ENCODE measurements around the gene ABLIM1.

DNA sequence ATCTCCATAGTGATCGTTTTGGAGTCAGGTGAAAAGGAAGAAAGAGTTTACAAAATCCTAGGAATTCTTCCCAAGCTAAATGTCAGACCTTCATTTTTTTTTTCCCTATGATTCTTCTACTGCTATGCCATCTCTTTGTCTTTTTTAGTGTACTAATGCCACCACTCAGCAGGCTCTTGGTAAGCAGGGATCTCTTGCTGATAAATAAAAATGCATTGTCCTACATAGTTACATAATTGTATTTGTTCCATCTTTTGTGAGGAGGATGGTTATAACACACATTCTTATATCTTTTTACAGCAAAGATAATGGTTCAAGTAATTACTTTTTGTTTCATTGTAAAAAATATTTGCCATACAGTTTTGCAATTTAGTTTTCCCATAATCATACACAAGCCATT is 217.0 kb downstream of the ABLIM1 start:
- TF ChIP-seq, protein P1, sequence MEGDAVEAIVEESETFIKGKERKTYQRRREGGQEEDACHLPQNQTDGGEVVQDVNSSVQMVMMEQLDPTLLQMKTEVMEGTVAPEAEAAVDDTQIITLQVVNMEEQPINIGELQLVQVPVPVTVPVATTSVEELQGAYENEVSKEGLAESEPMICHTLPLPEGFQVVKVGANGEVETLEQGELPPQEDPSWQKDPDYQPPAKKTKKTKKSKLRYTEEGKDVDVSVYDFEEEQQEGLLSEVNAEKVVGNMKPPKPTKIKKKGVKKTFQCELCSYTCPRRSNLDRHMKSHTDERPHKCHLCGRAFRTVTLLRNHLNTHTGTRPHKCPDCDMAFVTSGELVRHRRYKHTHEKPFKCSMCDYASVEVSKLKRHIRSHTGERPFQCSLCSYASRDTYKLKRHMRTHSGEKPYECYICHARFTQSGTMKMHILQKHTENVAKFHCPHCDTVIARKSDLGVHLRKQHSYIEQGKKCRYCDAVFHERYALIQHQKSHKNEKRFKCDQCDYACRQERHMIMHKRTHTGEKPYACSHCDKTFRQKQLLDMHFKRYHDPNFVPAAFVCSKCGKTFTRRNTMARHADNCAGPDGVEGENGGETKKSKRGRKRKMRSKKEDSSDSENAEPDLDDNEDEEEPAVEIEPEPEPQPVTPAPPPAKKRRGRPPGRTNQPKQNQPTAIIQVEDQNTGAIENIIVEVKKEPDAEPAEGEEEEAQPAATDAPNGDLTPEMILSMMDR (IDR thresholded peaks at IDR 0.05) = no peak
- TF ChIP-seq POLR2AphosphoS5 (IDR thresholded peaks at IDR 0.05; ENCODE audit: low read depth, low read length) = no peak
- TF ChIP-seq SIN3A (IDR thresholded peaks at IDR 0.05; ENCODE audit: borderline replicate concordance, insufficient read depth, low read depth, low read length) = no peak
- TF ChIP-seq, protein P2, sequence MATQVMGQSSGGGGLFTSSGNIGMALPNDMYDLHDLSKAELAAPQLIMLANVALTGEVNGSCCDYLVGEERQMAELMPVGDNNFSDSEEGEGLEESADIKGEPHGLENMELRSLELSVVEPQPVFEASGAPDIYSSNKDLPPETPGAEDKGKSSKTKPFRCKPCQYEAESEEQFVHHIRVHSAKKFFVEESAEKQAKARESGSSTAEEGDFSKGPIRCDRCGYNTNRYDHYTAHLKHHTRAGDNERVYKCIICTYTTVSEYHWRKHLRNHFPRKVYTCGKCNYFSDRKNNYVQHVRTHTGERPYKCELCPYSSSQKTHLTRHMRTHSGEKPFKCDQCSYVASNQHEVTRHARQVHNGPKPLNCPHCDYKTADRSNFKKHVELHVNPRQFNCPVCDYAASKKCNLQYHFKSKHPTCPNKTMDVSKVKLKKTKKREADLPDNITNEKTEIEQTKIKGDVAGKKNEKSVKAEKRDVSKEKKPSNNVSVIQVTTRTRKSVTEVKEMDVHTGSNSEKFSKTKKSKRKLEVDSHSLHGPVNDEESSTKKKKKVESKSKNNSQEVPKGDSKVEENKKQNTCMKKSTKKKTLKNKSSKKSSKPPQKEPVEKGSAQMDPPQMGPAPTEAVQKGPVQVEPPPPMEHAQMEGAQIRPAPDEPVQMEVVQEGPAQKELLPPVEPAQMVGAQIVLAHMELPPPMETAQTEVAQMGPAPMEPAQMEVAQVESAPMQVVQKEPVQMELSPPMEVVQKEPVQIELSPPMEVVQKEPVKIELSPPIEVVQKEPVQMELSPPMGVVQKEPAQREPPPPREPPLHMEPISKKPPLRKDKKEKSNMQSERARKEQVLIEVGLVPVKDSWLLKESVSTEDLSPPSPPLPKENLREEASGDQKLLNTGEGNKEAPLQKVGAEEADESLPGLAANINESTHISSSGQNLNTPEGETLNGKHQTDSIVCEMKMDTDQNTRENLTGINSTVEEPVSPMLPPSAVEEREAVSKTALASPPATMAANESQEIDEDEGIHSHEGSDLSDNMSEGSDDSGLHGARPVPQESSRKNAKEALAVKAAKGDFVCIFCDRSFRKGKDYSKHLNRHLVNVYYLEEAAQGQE (IDR thresholded peaks at IDR 0.05; ENCODE audit: insufficient read depth in 1 of 2, low read depth in 2 of 2, low read length in 1 of 2) = no peak
- TF ChIP-seq TCF7L2 (IDR thresholded peaks at IDR 0.05; ENCODE audit: low read depth, low read length) = no peak

Data from Panc1 (cell line).